PFSK-1 (cell line): Measurements from ENCODE around the gene MRPS2.

Experiments used
- POLR2AphosphoS5 ChIP-seq: IDR thresholded peaks from 2 replicates; pipeline ENCODE4 v1.6.1; 2012; ENCODE audit warnings: low read depth, mild to moderate bottlenecking, control low read depth, low read length, moderate library complexity
- REST ChIP-seq, 2 experiments: IDR thresholded peaks; 2 replicates each; pipeline versions ENCODE4 v1.6.1 to v1.8.0; 2011 to 2012; ENCODE audit warnings: low read depth in 2 of 2, low read length in 2 of 2, control low read depth in 1 of 2, inconsistent platforms in 1 of 2, mild to moderate bottlenecking in 1 of 2, moderate library complexity in 1 of 2; ENCODE audit not compliant: insufficient read depth in 1 of 2
- SIN3A ChIP-seq: IDR thresholded peaks from 2 replicates; pipeline ENCODE4 v1.6.1; 2012; ENCODE audit warnings: mild to moderate bottlenecking, low read length, moderate library complexity, borderline replicate concordance; ENCODE audit not compliant: insufficient read depth
- TAF1 ChIP-seq: IDR thresholded peaks from 2 replicates; pipeline ENCODE4 v1.6.1; 2012; ENCODE audit warnings: low read length, control low read depth, borderline replicate concordance; ENCODE audit not compliant: insufficient read depth

- TF ChIP-seq REST (IDR thresholded peaks at IDR 0.05; ENCODE audit: insufficient read depth in 1 of 2, low read depth in 2 of 2, low read length in 2 of 2) (no peak), POLR2AphosphoS5 (no peak), SIN3A (no peak), TAF1 (no peak)
These were observed 12.0 kb upstream of the MRPS2 start for GRCh38 chr9:135488527-135488926.
